Measurements from ENCODE around the gene OR51B2.

GRCh38 chr11:5289696-5290095 is 34.4 kb downstream of the OR51B2 start:
- TF ChIP-seq CTCF (IDR thresholded peaks at IDR 0.05) (no peak), POLR2A (IDR thresholded peaks at IDR 0.05) (no peak)
